ENCODE data around the gene EPN3. TPM values are rescaled to one million over a fixed set of nuclear protein-coding genes. Genes with fewer than 3 reads are reported as not detected.

The EPN3 gene
- total RNA-seq, 2 experiments from 2014 or later, result not detected

DNA sequence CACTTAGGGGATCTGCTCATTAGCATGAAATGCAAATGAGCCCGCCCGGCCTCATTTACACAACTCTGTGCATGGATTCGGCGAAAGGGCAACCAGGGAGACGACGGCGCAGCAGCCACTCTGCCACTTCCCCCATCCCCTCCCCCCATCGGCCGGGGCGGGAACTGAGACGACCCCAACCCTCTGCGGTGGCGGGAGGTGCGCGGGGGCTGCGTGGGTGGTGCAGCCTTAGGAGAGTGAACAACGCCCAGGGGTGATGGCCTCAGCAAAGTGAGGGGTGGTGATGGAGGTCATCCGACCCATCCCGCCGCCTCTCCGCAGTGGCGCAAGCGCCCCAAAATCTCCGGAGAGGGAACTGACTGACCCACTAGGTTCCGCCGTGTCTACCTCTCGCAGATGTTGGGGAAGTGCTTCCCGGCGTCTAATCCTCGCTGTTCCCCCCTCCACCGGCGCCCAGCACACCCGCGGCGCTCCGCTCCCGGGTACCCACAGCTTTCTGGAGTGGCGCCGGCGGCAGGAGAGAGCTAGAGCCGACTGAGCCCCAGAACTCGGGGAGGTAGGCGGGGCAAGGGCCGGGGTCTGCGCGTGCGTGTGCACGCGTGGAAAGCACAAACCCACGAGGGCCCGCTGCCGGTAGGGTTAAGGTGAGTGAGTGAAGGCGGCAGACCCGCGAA, 26.5 kb downstream of the EPN3 start:
- CTCF ChIA-PET, result interaction anchor here (1.0 to 1.6 kb wide), 2 partner anchors 67 to 162 kb away, joined by 3 to 5 read pairs; partner anchors contain the start of gene LRRC59
- intact Hi-C loops (cut with micrococcal nuclease), result no loop called here
- peak; percentile 59 for DNase-seq
- Mint-ChIP-seq H3K4me1 (ENCODE audit: low read depth) (peaks cover 23% of the 10 kb centered on the region), H3K27me3 (ENCODE audit: low read depth) (peaks cover 39% of the 10 kb centered on the region), H3K4me3 (peak overlapping the region; percentile 58), H3K36me3 (ENCODE audit: low read depth) (no peaks in the 10 kb centered on the region), H3K9me3 (no peaks in the 10 kb centered on the region), H3K27ac (no peak overlapping the region)

DNA sequence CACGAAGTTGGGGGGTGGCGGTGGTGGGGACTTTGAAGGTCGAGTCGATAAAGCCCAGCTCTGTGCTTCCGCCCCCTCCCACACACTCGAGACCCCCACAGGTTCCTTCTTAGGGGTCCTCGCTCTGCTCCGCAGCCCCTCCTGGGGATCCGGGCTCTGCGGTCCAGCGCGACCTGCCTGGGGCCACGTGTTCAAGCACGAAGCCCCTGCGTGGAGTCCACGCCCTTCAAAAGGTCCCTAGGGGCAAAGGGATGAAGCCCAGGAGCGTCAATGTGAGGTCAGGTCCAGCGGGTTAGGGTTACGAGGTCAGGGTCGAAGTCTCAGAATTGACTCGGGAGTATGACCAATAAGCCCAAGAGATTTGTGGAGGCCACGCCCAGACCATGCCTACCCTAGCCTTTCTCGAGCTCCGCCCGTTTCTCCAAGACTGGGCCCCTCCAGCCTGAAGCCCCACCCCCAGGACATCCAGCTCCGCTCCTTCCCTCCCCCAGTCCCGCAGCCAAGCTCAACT, 27.2 kb downstream of the EPN3 start:
- intact Hi-C loops (cut with micrococcal nuclease), result loop anchor here (1.0 to 5.0 kb wide), 3 partner anchors 68 to 148 kb away; partner anchors contain the start of genes ANKRD40 and RSAD1
- H3K4me1 Mint-ChIP-seq (ENCODE audit: low read depth), result peaks cover 23% of the 10 kb centered on the region

DNA sequence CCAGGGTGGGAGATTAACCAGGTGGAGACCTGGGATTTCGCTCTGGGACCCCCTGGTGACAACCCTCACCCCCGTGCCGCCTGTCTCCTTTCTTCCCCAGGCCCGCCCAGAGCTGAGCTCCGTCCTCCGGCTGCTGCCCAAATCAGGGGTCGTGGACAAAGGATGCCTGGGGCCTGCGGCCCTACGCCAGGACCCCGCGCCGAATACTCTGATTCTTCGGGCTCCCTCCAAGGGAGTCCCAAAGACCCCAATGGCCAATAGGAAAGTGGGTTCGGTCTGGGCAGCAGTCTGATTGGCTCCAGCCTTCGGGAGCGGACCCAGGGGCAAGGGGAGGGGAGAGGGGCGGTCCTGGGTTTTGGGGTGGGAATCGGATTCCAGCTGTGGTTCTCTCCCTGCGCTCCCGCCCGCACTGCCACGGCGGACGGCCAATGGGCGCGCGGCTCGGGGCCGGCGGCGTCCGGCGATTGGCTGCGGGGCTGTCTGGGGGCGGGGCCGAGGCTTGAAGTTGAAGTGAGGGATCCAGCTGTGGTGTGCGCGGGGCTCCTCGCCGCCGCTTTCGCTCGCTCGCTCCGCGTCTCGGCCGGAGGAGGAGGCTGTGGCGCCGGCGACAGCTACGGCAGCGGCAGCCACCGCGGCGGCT, 27.8 kb downstream of the EPN3 start, which contains the start of gene CACNA1G:
Gene CACNA1G, plus strand, starts transcription at position 531 of the 640 bp plus-strand sequence. CDS start 745 bp downstream, outside the sequence.
- Mint-ChIP-seq H3K36me3 (ENCODE audit: low read depth) (no peaks in the 10 kb centered on the region), H3K27me3 (ENCODE audit: low read depth) (peaks cover 48% of the 10 kb centered on the region), H3K4me3 (peak within 1 kb of the TSS; percentile 66), H3K9me3 (no peaks in the 10 kb centered on the region), H3K4me1 (ENCODE audit: low read depth) (peaks cover 27% of the 10 kb centered on the region), H3K27ac (no peak within 1 kb of the TSS)
- CTCF ChIA-PET, result interaction anchor here (1.0 to 1.6 kb wide), 5 partner anchors 9 to 163 kb away, joined by 3 to 5 read pairs (median 3); partner anchors contain the start of gene LRRC59
- intact Hi-C loops (cut with micrococcal nuclease), result loop anchor here (1.0 to 5.0 kb wide), 3 partner anchors 67 to 147 kb away; partner anchors contain the start of genes ANKRD40 and RSAD1
- peak; percentile 89 for DNase-seq

More for the DNA sequence above, 27.2 kb downstream of the EPN3 start:
- Mint-ChIP-seq H3K27ac (no peak overlapping the region), H3K27me3 (ENCODE audit: low read depth) (peaks cover 45% of the 10 kb centered on the region), H3K9me3 (no peaks in the 10 kb centered on the region), H3K36me3 (ENCODE audit: low read depth) (no peaks in the 10 kb centered on the region), H3K4me3 (peak overlapping the region; percentile 66)
- peak; percentile 50 for DNase-seq
- CTCF ChIA-PET, result interaction anchor here (1.0 to 1.6 kb wide), 5 partner anchors 9 to 162 kb away, joined by 3 to 5 read pairs (median 3); partner anchors contain the start of gene LRRC59

DNA sequence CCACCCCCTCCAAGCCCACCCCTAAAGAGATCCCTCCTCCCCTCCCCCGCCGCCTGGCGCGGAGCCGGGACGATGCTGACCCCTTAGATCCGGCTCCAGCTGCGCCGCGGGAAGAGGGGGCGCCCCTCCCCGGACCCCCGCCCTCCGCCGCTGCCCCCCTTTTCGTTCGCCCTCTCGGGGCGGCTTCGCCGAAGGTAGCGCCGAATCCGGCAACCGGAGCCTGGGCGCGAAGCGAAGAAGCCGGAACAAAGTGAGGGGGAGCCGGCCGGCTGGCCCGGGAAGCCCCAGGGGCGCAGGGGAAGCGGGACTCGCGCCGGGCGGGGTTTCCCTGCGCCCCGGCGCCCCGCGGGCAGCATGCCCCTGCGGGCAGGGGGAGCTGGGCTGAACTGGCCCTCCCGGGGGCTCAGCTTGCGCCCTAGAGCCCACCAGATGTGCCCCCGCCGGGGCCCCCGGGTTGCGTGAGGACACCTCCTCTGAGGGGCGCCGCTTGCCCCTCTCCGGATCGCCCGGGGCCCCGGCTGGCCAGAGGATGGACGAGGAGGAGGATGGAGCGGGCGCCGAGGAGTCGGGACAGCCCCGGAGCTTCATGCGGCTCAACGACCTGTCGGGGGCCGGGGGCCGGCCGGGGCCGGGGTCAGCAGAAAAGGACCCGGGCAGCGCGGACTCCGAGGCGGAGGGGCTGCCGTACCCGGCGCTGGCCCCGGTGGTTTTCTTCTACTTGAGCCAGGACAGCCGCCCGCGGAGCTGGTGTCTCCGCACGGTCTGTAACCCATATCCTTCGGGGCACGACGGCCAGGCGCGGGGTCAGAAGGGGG, 28.6 kb downstream of the EPN3 start:
- peak; percentile 41 for DNase-seq
- H3K4me3 Mint-ChIP-seq, result no peak overlapping the region

DNA sequence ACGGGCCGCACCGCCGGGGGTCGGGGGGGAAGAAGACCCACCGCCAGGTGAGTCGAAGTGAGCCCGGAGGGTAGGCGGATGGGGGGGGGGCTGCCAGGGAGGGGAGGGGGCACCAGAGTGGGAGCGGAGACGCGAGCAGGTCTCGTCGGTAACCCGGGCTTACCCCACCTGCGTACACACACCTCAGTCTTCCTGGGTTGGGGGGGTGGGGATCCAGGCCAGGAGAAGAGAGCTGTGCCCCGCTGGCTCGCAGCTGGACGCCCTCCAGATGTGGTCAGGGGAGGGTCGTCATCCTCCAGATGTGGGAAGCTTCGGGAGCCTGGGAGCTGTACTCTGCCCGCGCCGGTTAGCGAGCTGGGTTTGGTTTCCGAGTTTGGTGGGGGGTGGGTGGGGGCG, 29.2 kb downstream of the EPN3 start:
- H3K9me3 Mint-ChIP-seq, result no peaks in the 10 kb centered on the region
- CTCF ChIA-PET, result interaction anchor here (0.5 to 1.7 kb wide), 5 partner anchors 12 to 311 kb away, joined by 3 to 6 read pairs (median 3); no protein-coding TSS in a partner anchor
- H3K27me3 Mint-ChIP-seq (ENCODE audit: low read depth), result peaks cover 61% of the 10 kb centered on the region
- DNase-seq, result no peak
- no peak overlapping the region for H3K4me3 Mint-ChIP-seq
- H3K36me3 Mint-ChIP-seq (ENCODE audit: low read depth), result no peaks in the 10 kb centered on the region
- H3K4me1 Mint-ChIP-seq (ENCODE audit: low read depth), result peaks cover 27% of the 10 kb centered on the region
- intact Hi-C loops (cut with micrococcal nuclease), result loop anchor here (5.0 kb wide), 2 partner anchors 66 to 146 kb away; partner anchors contain the start of gene ANKRD40
- no peak overlapping the region for H3K27ac Mint-ChIP-seq

More for the DNA sequence above, 28.6 kb downstream of the EPN3 start:
- H3K4me1 Mint-ChIP-seq (ENCODE audit: low read depth), result peaks cover 27% of the 10 kb centered on the region
- H3K27me3 Mint-ChIP-seq (ENCODE audit: low read depth), result peaks cover 55% of the 10 kb centered on the region
- intact Hi-C loops (cut with micrococcal nuclease), result loop anchor here (1.0 to 5.0 kb wide), 3 partner anchors 66 to 146 kb away; partner anchors contain the start of genes ANKRD40 and RSAD1
- H3K27ac Mint-ChIP-seq, result no peak overlapping the region
- CTCF ChIA-PET, result interaction anchor here (0.5 to 1.6 kb wide), 5 partner anchors 10 to 180 kb away, joined by 3 to 5 read pairs (median 3); partner anchors contain the start of gene LRRC59
- no peaks in the 10 kb centered on the region for H3K9me3 Mint-ChIP-seq
- no peaks in the 10 kb centered on the region for H3K36me3 Mint-ChIP-seq (ENCODE audit: low read depth)

DNA sequence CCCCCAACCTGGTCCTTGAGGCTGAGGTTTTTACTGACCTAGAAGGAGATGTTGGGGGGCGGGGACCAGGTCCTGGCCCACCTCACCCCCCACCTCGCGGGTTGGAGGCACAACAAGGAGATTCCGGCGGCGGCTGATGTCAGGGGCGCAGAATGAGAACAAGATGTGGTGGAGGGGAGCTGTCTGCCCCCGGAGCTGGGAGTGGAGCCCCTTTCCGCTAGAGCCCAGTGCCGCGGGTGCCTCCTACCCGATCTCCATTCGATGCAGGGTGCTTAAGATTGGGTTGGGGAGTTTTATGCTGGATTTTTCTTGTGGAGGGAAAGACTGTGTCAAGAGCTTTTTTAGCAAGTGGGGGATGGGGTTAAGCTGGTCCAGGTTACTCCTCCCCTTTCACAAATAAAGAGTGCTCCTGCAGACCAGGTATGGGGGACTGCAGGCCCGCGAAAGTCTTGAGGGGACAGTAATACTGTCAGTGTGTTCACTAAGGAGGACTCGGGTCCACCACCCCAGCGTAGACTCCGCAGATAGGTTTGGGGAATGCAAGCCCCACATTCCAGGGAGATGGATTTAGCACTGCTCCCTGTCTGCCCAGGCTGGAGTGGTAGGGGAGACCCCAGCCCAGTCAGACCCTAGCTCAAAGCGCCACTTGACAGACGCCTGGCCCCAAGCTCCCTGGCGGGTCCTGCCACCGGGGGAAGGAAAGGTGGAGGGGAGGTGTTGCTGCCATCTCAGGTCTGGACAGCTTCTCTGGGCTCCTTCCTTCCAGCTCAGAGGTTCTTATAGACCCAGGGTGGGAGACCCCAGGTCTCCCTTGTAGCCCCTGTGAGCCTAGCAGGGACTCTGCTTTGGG, 29.9 kb downstream of the EPN3 start:
- no peaks in the 10 kb centered on the region for H3K36me3 Mint-ChIP-seq (ENCODE audit: low read depth)
- no peaks in the 10 kb centered on the region for H3K9me3 Mint-ChIP-seq
- peak overlapping the region; percentile 13 for H3K4me3 Mint-ChIP-seq
- peaks cover 27% of the 10 kb centered on the region for H3K4me1 Mint-ChIP-seq (ENCODE audit: low read depth)
- peaks cover 59% of the 10 kb centered on the region for H3K27me3 Mint-ChIP-seq (ENCODE audit: low read depth)
- intact Hi-C loops (cut with micrococcal nuclease), result loop anchor here (5.0 kb wide), 2 partner anchors 65 to 145 kb away; partner anchors contain the start of gene ANKRD40
- CTCF ChIA-PET, result interaction anchor here (0.5 to 1.7 kb wide), 11 partner anchors 13 to 310 kb away, joined by 3 to 7 read pairs (median 4); partner anchors contain the start of gene ANKRD40
- DNase-seq, result no peak
- no peak overlapping the region for H3K27ac Mint-ChIP-seq

DNA sequence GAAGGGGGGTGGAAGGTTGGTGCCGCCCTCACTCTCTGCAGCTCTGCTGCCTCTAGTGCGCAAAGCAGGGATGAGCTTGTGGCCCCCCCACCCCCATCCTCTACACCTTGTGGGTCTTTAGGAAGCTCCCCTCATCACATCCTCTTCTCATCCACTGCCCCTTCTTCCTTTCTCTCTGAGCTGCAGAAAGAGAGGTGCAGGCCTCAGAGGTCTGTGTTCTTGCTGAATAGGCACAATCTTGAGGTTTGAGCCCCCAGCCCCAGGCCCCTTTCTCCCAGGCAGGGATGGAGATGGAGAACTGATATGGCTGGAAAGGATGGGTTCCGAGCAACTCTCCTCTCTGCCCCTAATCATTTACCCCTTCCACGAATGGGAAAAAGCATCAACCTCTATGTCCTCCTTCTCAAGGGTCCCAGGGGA, 30.6 kb downstream of the EPN3 start:
- CTCF ChIA-PET, result interaction anchor here (0.8 to 1.7 kb wide), 9 partner anchors 13 to 145 kb away, joined by 3 to 7 read pairs (median 4); partner anchors contain the start of gene ANKRD40
- Mint-ChIP-seq H3K27me3 (ENCODE audit: low read depth) (peaks cover 57% of the 10 kb centered on the region), H3K4me1 (ENCODE audit: low read depth) (peaks cover 27% of the 10 kb centered on the region), H3K4me3 (no peak overlapping the region), H3K36me3 (ENCODE audit: low read depth) (no peaks in the 10 kb centered on the region), H3K27ac (no peak overlapping the region), H3K9me3 (no peaks in the 10 kb centered on the region)
- intact Hi-C loops (cut with micrococcal nuclease), result loop anchor here (5.0 kb wide), 2 partner anchors 64 to 144 kb away; partner anchors contain the start of gene ANKRD40
- DNase-seq, result no peak

DNA sequence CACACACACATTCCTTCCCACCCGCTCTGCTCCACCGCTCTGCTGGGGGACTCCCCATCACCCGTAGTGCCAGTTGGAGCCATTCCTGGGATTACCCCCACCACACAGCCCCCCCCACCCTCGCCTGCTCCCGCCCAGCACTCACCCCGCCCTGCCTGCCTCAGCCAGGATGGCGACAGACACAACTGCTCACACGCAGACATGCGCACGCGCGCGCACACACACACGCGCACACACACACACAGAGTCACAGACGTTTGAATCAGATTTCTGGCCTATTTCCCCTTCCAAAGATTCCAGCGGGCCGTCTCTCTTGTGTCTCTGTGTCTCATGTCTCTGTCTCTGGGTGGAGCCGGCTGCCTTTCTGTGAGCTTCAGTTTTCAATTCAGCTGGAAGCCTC, 32.4 kb downstream of the EPN3 start:
- no peak for DNase-seq
- Mint-ChIP-seq H3K9me3 (no peaks in the 10 kb centered on the region), H3K4me3 (no peak overlapping the region), H3K27ac (no peak overlapping the region), H3K4me1 (ENCODE audit: low read depth) (peaks cover 12% of the 10 kb centered on the region), H3K36me3 (ENCODE audit: low read depth) (no peaks in the 10 kb centered on the region), H3K27me3 (ENCODE audit: low read depth) (peaks cover 46% of the 10 kb centered on the region)
- intact Hi-C loops (cut with micrococcal nuclease), result loop anchor here (5.0 kb wide), 2 partner anchors 62 to 142 kb away; partner anchors contain the start of gene ANKRD40
- CTCF ChIA-PET, result no interaction called here

DNA sequence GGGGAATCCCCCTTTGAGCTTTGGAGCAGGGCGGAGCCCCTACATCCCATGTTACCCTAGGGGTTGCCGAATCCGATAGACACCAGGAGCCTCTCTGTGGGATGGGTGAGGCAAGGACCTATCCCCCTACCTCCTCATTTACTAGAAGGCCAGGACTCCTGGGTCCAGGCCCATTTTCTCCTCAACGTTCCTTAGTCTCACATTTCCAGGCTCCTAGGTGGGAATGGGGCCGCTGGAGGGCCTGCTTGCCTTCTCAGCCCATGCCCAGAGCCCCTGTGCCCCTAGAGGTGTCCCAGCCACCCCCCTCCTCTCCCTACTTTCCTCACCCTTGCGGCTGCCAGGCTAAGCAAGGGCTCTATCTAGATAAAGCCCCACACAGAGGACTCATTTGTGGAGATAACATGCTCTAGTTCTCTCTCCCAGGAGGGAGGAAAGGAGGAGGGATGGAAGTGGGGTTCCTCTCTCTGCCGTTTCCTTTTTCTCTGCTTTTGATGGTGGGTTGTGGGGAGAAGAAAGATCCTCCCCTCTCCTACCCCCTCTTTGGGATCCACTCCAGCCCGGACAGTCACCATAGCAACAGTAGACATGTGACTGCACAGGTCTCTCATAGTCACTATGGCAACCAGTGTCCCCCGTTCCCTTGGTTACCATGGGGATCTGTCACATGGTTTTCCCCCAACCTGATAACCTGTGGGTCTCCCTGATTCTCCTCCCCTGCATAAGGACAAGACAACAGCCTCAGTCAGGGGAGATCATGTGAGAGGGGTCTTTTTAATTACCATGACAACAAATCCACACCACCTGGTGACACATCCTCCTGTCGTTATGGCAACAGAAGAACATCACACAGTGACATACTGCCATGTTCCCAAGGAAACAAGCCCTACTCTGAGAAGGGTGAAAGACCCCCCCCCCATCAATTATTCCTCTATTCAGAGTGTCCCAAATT, 33.1 kb downstream of the EPN3 start:
- Mint-ChIP-seq H3K9me3 (no peaks in the 10 kb centered on the region), H3K27me3 (ENCODE audit: low read depth) (peaks cover 43% of the 10 kb centered on the region), H3K4me1 (ENCODE audit: low read depth) (peaks cover 8% of the 10 kb centered on the region), H3K27ac (no peak overlapping the region), H3K4me3 (no peak overlapping the region), H3K36me3 (ENCODE audit: low read depth) (no peaks in the 10 kb centered on the region)
- intact Hi-C loops (cut with micrococcal nuclease), result no loop called here
- CTCF ChIA-PET, result no interaction called here
- DNase-seq, result no peak

DNA sequence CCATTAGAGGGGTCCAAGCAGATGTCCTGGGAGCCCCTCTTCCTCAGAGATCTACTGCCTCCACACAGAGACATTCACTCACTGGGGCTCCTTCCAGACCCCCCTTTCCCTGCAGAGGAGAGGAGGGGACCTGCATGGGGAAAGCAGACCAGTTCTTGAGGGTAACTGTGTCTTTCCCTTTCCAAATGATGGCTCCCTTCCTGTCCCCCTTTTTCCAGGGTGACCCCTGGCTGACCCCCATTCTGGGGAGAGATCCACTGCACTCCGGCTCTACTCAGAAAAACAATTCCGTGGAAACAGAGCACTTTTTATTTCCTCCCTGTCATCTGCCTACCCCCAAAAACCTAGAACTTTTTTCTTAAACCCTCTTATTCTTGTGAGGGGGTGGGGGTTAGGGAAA, 34.4 kb downstream of the EPN3 start:
- H3K4me1 Mint-ChIP-seq (ENCODE audit: low read depth), result peaks cover 8% of the 10 kb centered on the region
- H3K9me3 Mint-ChIP-seq, result no peaks in the 10 kb centered on the region
- H3K4me3 Mint-ChIP-seq, result no peak overlapping the region
- intact Hi-C loops (cut with micrococcal nuclease), result no loop called here
- no peaks in the 10 kb centered on the region for H3K36me3 Mint-ChIP-seq (ENCODE audit: low read depth)
- H3K27me3 Mint-ChIP-seq (ENCODE audit: low read depth), result peaks cover 43% of the 10 kb centered on the region
- CTCF ChIA-PET, result no interaction called here
- no peak overlapping the region for H3K27ac Mint-ChIP-seq
- DNase-seq, result no peak

Measured in activated naive CD4-positive, alpha-beta T cell treated with anti-CD3 and anti-CD28 coated beads for 36 hours (primary cell).